Right forelimb (tissue), 1 donor: Measurements from ENCODE around the gene NUF2.
"Not testable (repeated sequence)": the region's sequence is repeated elsewhere in the genome, so short reads cannot be mapped to it uniquely, and the experiment has no call there.

ENCODE experiments used
- DNase-seq: peaks from one replicate; pipeline ENCODE4 v3.0.0-alpha.2; 2018

Gene NUF2

GRCh38 chr1:163337631-163338030 is 15.9 kb downstream of the NUF2 start:
- DNase-seq: no peak

- no peak for DNase-seq
Observed at GRCh38 chr1:163346326-163346870, 24.6 kb downstream of the NUF2 start.

GRCh38 chr1:163347106-163347505 is 25.4 kb downstream of the NUF2 start:
- DNase-seq: no peak

DNA sequence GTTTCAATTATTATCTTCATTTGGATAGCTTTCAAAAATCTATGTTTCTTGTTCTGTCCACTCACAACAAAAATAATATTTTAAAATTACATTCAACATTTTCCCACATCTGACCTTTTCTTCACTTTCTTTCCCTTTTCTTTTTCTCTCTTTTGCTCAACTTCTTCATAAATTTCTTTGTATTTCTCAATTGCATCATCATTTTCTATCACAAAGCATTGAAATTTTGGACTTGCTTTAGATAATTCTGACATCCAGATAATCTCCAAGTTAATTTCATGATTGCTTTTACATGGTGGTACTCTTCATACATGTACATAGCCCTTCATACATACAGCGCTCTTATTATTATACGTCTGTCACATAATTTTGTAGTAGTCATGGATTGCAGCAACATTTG is 30.2 kb downstream of the NUF2 start:
- DNase-seq: no peak

GRCh38 chr1:163357378-163357777 is 35.6 kb downstream of the NUF2 start:
- DNase-seq: no peak

DNA sequence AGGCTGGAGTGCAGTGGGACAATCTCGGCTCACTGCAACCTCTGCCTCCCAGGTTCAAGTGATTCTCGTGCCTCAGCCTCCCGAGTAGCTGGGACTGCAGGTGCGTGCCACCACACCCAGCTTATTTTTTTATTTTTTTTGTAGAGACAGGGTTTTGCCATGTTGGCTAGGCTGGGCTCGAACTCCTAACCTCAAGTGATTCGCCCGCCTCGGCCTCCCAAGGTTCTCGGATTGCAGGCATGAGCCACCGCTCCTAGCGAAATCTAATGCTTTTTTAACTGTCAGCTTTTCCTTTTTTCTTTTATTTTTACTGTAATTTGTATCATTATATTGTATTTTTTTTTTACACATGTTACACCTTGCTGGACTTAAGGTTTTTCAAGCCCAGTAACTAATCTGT is 36.4 kb downstream of the NUF2 start:
- DNase-seq: not testable (repeated sequence)

DNA sequence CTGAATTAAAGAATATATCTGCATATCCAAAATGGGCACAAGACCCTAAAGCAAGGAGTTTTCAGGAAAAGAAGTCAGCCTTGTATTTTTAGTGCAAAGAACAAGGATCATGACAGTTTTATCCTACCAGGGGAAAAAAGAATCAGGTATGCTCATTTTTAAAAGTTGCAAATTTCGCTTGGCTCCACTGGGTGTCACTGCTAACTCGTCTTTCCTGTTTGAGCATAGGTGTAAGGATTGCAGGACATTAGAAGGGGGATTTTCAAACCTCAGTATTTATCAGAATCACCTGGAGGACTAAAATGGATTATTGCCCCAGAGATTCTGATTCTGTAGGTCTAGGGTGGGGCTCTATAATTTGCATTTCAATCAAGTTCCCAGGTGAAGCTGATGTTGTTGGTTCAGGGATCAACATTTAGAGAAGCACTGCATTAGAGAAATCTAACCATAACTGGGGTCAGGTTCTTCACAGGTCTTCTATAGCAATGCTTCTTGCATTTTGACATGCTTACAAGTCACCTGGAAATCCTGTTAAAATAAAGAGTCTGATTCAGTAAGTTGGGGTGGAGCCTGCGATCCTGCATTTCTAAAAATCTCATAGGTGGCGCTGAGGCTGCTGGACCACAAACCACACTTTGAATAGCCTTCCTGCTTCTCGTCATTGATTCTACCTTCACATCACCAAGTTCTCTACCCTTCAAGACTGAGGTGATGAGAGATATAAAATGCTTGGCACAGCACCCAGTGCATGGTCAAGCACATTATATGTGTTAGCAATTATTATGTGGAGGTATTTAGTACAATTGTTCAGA is 39.6 kb downstream of the NUF2 start:
- DNase-seq: no peak

- no peak for DNase-seq
Observed at GRCh38 chr1:163365186-163365585, 43.4 kb downstream of the NUF2 start.

DNA sequence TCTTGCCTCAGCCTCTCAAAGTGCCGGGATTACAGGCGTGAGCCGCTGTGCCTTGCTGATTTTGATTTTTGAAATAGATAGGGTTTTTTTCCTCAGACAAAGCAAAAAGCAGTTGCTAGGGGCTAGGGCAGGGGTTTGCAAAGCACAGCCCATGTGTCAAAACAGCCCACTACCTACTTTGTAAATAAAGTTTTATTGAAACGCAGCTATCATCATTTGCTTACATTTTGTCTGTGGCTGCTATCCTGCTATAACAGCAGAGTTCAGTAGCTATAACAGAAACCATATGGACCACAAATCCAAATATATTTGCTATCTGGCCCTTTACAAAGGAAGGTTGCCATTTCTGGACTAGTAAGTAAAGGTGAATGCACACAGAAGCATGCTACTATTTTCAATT is 44.8 kb downstream of the NUF2 start:
- no peak for DNase-seq

GRCh38 chr1:163367721-163368120 is 46.0 kb downstream of the NUF2 start:
- DNase-seq: no peak

- no peak for DNase-seq
Observed at GRCh38 chr1:163372576-163372975, 50.8 kb downstream of the NUF2 start.

GRCh38 chr1:163378554-163378953 is 56.8 kb downstream of the NUF2 start:
- DNase-seq: no peak

GRCh38 chr1:163379801-163380200 is 58.0 kb downstream of the NUF2 start:
- no peak for DNase-seq

DNA sequence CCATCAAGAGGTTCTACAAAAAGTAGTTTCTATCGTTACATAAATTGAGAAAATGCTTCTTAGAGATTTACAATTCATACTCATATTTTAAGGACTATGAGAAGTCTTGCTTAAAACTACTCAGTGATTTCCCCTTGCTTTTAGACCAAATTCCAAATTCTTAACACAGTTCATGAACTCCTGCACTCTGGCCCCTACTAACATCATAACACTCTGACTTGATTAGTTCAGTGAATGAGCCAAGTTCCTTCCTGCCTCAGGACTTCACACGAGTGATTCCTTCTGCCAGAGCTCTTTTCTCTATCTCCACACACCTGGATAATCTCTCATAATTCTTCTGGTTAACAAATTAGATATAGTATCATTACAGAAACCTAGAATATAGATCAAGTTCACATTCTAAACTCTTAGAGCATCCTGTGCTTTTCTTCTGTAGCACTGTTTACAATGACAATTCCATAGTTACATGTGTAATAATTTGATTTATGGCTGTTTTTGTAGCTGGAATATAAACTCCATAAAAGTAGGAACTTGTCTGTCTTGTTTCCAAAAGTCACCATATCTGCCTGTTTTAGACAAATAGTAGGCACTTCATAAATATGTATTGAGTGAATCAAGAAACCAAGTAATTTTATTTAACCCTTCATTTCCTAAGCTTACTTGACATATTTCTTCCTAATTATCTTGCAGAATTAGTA is 59.9 kb downstream of the NUF2 start:
- DNase-seq: no peak

DNA sequence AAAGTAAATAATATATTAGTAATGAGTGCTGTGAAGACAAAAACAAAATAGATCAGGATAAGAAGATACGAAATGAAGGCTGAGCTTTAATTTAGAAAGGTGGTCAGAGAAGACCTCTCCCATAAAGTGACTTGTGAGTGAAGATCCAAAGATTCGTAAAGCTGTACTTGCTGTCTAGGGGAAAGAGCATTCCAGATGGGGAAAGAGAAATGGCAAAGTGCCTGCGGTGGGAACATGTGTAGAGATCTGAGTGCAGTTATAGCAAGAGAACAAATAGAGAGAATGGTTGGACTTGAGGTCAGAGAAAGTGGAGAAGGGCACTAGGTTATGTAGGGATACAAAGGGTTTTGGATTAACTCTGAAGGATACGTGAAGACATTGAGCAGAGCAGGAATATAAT is 60.6 kb downstream of the NUF2 start:
- no peak for DNase-seq

DNA sequence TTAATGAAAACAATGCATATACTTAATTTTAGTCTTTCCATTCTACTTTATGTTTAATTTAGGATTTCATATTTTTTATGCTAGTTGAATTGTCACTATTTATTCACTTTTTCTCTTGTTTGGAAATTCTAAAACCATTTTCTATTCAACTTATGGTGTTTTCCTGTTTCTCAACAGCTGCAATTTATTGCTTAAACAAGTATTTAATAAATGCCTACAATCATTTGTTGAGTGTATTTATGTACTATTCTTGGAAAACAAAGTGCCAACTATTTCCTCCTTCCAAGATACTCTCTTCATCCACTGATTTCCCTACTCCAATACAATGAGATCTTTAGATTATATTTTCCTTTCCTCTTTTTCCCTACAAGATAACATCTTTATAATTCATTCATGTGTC is 65.4 kb downstream of the NUF2 start:
- no peak for DNase-seq

DNA sequence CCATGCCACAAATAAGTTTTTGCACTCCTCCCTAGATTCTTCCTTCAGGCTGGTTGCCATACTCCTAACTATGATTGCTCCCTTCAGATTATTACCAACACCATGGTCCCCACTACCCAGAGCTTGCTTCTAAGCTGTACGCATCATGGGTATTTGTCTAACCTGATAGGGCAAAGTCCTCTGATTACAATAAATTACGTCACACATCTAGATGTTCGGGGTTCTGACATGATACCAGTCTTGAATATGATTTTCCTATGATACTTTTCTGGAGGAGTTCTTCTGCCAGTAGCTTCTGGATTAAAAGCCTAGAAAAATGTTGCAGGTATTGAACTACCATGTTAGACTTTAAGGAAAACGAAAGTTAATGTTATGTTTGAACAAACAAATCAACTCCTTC is 67.2 kb downstream of the NUF2 start:
- DNase-seq: no peak

- DNase-seq: no peak
Observed at GRCh38 chr1:163395790-163396189, 74.0 kb downstream of the NUF2 start.

GRCh38 chr1:163397451-163398200 is 75.9 kb downstream of the NUF2 start:
- no peak for DNase-seq

- no peak for DNase-seq
Observed at GRCh38 chr1:163399001-163399400, 77.2 kb downstream of the NUF2 start.

- DNase-seq: no peak
Observed at GRCh38 chr1:163399976-163400601, 78.3 kb downstream of the NUF2 start.

DNA sequence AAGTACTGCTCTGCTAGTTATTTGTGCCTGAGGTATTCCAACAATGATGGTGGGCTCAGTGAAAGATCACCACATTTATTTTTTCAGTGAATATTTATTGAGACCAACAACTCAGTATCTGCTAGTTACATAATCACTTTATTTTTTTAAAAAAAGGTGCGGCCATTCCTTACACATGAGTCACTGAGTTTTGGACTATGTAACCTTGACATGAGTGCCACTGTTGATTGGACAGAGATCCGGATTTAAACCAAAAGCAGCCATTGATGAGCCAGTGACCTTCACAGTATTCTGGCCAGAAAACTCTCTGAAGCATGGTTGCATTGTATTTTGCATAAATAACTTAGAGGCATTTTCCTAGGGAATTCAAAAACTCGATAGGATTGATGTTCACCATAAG is 79.5 kb downstream of the NUF2 start:
- DNase-seq: no peak
